Left lobe of liver (tissue), 2 donors: ENCODE results near the gene P2RY14. TPM values are rescaled to one million over a fixed set of nuclear protein-coding genes. Genes with fewer than 3 reads are reported as not detected.
A peak's percentile ranks its signal among the peaks of the same experiment; 100 is the strongest.
"Not testable (repeated sequence)": the region's sequence is repeated elsewhere in the genome, so short reads cannot be mapped to it uniquely, and the experiment has no call there.

Source experiments
- ATAC-seq: fragments of 200-7000 bp; cut with Tn5 transposase; one replicate; pipeline ENCODE4 v1.9.1; 2020; ENCODE audit warnings: mild to moderate bottlenecking, moderate library complexity
- DNase-seq: peaks from one replicate; pipeline ENCODE4 v3.0.0-alpha.2; 2020; ENCODE audit warnings: low spot score
- total RNA-seq: library from RNA; stranded (reverse); gene quantifications from one replicate; pipeline ENCODE4 v1.2.1, GENCODE V29; 2021
- donor health status: DM: no; HTN: no; CAD: no; lungs with moderate emphysema.
- donor health status: DM: no; HTN: yes; CAD: no.

Gene P2RY14
- total RNA-seq, 1 donor from 2014 or later = not detected

DNA sequence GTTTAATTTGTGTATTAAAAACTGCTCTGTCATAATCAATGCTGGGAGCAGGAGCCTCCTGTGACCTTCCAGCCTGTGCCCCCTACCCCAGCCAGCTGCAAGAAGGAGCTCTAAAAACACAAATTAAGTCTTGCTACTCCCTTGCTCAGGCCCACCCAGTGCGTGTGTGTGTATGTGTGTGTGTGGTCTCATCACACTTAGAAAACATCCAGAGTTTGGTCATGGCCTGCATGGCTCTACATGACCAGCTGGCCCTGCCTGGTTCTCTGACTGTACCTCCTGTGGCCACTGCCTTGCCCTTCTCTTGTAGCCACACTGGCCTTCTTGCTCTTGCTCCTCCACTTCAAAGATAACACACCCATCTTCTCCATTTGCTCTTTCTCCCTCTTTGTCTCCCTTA, 13.7 kb downstream of the P2RY14 start:
- ATAC-seq (no peak), DNase-seq (no peak)

DNA sequence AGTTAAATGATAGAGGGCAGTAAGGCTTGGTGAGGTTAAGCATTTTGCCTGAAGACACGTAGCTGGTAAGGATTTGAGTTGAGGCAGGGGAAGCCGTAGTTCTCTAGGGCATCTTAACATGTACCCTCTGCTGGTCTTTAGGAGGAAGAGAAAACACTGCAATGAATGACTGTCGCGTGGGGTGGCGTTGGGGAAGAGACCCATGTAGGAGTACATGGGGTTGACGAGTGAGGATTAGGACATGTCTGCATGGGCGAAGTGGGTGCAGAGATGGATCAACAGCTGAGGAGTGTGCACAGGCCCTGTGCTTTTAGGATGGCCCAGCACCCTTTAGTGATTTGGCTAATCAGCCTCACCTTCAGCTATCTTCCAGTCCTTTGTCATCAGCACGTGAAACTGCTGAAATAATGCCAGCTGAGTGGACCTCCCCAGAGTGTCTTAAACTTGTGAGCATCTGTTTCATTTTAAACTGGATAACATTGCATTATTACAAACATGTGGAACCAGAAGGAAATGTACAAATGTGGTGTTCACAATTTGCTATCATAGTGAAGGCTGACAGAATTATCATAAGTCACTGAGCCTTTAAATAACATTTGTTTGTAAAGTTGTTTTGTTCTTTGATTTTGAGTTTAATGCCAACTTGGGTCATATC, 15.3 kb downstream of the P2RY14 start:
- no peak for DNase-seq
- ATAC-seq = no peak

DNA sequence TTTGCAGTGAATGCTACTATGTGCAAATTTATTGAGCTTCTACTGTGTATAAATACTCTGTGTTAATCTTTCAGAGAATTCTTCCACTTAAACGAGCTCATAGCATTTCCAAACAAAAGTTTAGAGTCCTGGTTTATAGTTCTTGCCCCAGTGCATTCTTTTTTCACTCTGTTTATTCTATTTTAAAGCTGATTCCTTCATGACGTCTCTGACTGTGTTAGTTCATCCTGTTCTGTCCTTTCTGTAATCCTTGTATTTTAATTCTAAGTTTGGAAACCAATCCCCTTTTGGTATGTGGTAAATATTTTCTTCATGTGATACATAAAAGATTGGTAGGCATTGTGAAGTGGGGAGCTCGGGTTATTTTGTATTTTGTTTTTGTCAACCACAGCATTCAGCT, 18.7 kb downstream of the P2RY14 start:
- DNase-seq (no peak), ATAC-seq (no peak)

DNA sequence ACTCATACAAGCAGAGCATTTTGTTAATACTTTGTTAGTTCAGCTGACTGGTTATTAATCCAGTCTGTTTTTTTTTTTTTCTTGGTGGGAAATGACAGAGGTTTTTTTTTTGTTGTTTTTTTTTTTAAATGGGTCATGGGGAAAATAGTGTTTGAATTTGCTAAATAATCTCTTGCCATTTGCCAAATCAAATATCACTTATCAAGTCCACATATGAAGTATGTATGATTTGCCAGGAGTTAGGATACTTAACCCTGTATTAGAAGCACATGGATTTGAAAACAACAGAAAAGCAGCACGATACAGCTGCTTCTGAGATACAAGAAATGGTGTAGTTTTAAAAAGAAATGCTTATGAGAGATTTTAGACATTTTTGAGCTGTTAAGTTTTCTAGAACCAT, 21.6 kb downstream of the P2RY14 start:
- ATAC-seq = no peak
- DNase-seq = no peak

DNA sequence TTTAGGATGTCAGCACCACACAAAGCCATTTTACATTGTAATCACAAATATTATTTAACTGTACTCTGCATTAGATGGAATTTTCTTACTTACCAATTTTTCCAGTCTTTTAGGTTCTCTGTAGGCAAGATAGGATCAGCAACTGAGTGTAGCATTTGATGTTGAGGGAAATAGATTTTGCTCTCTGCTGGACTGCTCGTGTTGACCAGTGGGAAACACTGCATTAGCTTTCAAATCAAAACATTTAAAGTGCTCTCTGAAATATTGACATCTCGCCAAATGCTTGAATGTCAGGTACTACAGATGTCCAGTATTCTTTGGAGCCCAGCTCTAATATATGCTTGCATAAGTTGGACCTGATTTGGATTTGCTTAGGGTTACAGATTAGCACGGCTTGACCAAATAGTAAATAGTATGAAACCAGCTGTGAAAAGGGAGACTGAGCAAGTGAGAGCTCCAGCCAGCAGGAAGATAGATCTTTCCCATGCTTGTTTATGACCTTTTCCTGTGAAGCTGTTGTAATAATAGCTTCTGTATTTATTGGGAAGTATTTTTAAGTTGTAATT, 29.5 kb downstream of the P2RY14 start:
- no peak for ATAC-seq
- no peak for DNase-seq

DNA sequence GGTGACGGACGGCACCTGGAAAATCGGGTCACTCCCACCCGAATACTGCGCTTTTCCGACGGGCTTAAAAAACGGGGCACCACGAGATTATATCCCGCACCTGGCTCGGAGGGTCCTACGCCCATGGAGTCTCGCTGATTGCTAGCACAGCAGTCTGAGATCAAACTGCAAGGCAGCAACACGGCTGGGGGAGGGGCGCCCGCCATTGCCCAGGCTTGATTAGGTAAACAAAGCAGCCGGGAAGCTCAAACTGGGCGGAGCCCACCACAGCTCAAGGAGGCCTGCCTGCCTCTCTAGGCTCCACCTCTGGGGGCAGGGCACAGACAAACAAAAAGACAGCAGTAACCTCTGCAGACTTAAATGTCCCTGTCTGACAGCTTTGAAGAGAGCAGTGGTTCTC, 36.3 kb downstream of the P2RY14 start:
- not testable (repeated sequence) for ATAC-seq, DNase-seq

DNA sequence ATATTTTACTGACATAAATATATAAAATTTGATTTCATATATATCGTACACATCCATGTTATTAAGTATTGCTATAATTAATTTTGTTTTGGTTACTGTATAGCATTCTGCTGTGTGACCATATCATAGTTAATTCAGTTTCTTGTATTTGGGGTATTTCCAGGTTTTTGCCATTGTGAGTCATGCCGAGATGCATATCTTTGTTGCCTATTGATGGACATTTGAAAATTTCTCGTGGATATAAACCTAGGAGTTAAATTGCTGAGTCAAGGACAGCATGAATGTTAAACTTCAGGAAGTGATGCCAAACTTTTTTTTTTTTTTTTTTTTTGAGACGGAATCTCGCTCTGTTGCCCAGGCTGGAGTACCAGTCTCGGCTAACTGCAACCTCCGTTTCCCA, 41.6 kb downstream of the P2RY14 start:
- DNase-seq = no peak
- no peak for ATAC-seq

DNA sequence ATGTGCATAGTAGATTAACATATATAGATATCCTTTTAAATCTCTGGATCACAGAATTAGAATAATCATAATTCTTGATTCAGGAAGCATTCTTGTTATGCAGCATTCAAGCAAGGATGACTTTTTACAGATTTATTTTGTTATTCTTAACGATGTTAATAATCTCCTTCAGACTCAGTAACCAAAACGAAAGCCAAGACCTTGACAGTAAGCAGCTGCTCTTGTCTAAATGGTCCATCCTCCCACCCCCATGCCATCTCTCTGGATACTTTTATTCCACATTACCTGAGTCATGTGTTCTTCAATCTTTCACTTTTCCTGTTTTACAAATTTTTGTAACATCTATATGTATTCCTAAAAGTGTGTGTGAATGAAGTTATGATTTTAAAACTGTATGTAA, 42.0 kb downstream of the P2RY14 start:
- no peak for DNase-seq
- ATAC-seq = no peak

DNA sequence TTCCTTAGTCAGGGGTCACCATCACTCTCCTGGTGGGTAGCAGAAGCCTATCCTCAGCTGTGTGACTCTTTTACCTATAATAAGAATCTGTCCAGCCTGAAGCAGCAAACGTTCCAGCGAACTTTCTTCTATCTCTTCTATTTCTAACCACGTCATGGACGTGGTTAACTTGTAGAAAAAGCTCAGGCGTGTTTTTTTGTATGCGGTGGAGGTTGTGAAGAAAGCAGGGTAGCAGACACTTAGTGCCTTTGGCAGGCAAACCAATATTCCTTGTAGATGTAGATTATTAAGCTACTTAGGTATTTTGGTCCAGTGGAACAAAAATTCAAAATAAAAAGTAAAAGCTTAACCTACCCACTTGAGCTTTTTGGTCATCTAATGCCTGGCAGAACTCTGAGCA, 43.5 kb downstream of the P2RY14 start:
- DNase-seq (no peak), ATAC-seq (no peak)

DNA sequence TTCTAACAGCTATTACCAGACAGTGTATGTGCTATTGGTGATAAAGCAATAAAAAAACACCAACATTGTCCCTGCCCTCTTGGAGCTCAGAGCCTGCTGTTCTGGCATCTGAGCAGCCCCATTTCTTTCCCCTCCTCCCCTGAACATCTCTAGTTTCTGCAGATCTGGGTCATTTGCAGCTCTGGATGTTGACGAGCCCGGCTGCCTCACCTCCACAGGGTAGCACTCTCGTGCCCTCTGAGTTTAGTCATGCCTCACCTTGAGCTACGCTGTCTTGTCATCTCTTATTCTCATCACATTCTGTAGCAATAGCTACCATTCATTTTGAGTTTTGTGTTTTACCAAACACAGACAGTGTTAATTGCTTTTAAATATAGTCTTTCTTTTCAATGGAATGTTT, 45.4 kb downstream of the P2RY14 start:
- ATAC-seq (no peak), DNase-seq (no peak)

DNA sequence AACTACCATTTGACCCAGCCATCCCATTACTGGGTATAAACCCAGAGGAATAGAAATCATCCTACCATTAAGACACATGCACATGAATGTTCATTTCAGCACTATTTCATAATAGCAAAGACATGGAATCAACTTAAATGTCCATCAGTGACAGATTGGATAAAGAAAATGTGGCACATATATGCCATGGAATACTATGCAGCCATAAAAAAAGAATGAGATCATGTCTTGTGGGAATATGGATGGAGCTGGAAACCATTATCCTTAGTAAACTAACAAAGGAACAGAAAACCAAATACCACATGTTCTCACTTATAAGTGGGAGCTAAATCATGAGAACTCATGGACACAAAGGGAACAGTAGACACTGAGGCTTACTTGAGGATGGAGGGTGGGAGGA, 45.9 kb downstream of the P2RY14 start:
- not testable (repeated sequence) for ATAC-seq, DNase-seq

DNA sequence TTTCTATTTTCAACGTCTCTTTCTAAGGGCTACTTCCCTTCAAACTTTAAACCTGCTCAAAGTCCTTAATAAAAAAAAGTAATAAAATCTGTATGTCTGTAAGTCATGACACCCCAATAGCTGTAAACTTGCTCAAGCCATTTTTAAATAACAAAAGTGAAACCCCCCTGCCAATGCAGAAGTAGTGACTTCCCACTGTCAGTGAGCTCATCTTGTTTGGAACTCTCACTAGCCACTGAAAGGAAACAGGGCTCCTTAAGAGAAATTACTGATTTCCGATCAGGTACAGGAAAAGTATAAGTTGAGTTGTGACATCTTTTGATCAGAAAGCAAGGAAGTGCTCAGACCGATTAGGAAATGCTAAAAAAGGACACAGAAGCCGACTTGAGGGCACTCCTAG, 47.7 kb downstream of the P2RY14 start:
- ATAC-seq (no peak), DNase-seq (no peak)

DNA sequence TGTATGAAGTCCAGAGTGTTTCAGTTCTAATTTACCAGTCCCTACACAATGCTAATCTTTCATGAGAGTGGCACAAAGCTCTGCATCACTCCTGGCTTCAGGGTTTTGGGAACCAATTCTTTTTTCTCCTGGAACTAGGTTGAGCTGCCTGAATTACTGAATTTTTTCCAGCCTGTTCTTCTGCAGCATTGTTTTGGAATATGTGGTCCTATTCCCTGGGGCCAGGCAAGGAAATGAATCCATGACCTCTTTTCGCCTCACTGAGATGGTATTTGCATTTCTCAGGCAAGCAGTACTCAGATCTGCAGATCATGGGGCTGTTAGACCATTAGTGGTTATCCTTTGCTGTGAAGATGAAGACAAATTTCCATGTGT, 49.7 kb downstream of the P2RY14 start:
- no peak for DNase-seq
- ATAC-seq = no peak

DNA sequence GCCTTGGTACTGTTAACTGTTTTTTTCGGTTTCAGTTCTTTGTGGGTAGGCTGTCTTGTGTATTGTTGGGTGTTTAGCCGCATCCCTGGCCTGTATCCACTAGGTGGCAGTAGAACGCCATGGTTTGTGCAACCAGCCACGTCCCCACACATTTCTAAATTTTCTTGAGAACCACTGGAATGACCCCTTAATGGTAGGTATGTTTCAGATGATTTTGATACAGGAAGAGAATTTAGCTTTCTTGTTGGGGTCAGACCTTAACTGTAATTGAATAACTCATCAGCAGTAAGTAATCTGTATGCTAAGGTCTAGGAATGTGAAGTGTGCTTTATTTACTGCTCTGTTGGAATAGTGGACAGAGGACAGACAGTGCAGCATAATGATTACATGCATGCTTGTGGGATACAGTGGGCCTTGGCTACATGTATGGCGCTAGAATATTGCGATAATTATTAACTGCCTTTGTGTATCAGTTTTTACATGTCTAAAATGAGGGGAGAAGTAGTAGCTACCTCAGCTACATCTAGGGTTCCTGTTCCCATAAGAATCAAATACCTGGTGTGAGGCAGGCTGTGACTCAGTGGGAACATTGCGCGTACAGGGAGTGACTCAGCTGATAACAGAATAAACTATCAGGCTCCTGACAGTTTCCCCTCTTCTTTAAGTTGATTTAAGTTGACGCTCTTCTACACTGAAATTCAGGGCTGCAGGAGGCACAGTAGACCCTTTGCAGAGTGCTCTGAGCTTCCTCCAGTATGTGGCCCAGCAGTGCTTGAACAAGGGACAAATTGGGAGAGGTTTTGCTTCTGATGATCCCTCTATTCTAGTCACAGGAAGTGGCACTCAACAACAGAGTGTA, 50.3 kb downstream of the P2RY14 start:
- ATAC-seq = peak; percentile 98

DNA sequence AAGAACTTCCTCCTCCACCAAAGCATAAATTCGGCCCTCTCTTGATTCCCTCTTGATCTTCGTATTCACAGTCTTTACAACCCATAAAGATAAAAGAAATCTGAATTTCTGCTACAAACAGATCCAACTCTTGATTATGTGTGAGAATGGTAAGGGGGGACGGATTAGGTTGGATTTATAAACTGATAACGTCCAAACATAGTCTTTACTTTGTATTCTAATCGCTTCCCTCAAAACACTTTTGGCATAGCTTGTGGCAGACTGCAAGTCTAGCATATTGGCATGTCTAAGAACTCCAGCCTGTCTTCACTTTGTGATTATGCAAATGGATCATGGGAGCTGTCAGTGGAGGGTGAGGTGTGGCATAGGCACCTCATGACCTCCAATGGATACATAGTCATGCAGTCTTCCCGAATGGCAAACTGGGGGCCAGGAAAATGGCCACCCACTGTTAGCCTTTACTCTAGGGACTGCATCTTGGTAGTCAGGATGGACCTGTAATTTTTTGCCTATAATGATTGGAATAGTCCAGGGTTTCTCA, 51.0 kb downstream of the P2RY14 start:
- no peak for DNase-seq
- peak; percentile 52 for ATAC-seq

More for the DNA sequence above, 50.3 kb downstream of the P2RY14 start:
- peak; percentile 71 for DNase-seq

DNA sequence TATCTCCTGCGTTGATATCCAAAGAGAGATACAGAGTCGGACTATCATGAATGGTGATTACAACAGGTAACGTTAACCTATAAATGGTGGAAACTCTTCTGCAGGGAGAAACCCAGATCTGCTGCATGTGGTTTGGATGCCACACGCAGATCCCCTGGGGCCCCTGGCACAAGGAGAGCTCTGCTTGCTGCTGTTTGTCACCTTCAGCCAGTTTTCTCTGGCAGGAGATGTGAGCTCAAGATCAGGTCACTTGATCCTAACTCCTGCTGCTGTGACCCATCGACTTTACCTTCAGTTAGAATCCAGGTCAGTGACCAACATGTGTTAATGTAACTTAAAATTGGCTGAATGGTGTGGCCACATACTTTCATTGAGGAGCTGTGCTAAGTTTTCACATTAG, 51.5 kb downstream of the P2RY14 start:
- no peak for DNase-seq
- ATAC-seq = no peak

DNA sequence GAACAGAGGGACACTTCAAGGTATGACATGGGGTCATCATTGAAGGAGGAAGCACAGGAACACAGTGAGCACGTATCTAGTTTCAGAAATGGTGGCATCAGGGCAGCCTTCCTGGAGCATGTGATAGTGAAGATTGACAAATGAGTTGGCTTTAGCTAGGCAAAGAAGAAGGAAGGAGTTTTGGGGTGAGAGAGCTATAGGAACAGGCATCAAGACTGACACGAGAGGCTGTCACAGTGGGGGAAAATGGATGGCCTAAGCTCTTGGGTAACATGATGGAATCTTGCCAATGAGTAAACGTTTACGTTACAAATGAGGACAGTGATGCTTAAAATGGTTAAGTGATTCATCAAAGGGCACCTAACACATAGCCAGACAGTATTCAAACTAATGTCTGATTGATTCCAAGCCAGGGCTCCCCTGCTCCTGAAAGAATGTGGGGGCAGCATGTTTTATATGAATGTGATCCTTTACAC, 52.2 kb downstream of the P2RY14 start:
- DNase-seq (no peak), ATAC-seq (peak; percentile 31)

DNA sequence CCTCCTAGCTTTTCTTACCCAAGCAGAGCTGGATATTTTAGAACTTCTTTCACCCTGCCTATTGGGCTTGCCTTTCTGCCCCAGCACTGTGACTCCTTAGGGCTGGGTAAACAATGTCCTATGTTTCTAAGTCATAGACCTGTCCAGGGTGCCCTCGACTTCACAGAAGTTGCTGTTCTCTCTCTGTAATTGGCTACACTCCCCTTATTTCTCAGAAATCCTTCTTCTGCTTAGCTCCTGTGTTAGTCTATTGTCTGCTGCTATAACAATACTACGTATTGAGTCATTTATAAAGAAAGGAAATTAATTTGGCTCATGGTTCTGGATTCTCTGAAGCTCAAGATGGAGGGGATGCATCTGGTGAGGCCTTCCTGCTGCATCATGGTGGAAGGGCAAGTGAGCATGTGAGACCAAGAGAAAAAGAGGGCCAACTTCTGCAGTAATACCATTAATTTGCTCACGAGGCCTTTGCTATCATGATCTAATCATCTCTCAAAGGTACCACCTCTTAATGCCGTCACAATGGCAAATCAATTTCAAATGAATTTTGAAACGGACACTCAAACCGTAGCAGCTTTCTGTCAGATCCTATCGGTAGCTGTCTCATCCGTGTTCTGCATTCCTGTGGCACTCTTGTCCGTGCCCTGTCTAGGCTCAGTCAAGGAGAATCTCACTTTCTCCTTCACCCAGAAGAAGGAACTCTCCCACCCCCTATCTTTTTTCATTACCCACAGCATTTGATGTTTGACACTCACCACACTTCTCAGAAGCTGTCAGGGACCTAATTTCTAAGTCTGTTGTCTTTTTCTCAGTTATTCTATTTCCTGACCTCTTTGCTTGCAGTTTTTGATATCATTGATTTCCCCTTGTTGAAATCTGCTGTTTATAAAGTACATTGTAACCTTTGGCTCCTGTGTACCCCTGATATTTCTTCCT, 53.0 kb downstream of the P2RY14 start:
- DNase-seq = no peak
- ATAC-seq = no peak

DNA sequence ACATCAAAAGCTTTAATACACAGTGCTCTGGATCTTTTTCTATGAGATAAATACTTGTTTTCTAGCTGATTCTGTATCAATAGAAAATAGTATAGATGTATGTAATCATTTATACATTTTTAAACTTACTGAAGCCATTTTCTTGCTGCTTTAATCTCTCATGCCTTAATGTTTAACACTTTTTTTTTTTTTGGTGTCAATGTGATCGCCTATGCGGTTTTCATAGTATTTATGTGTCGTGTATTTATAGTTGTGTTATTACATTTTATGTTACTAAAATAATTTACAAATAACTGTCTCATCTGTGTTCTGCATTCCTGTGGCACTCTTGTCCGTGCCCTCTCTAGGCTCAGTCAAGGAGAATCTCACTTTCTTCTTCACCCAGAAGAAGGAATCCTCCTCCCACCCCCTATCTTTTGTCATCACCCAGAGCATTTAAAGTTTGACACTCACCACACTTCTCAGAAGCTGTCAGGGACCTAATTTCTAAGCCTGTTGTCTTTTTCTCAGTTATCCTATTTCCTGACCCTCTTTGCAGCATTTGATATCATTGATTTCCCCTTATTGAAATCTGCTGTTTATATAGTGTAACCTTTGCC, 54.0 kb downstream of the P2RY14 start:
- ATAC-seq = no peak
- no peak for DNase-seq

DNA sequence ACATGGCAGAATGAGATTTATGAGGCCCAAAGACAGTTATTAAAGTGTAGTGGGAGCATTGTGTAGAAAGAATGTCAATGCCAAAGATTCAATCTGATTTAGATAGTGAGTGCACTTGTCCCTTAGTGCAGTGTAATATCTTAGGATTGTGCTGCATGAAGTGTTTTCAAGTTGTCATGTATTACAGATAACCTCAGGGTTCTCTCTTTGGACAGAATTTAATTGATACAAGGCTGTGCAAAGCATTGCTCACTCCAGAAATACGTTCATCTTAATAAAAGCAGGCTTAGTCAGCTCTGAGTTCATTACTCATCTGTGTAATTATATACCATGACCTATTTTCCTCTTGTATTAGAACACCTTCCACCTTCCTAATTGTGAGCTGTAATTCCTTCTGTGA, 59.3 kb downstream of the P2RY14 start:
- ATAC-seq (no peak), DNase-seq (no peak)
